ENCODE data around the gene ATP5PB.

GRCh38 chr1:111471012-111471411 lies 21.7 kb downstream of the ATP5PB start:
- no peak for TF ChIP-seq ZFP3 (CRISPR knock-in tag; IDR thresholded peaks at IDR 0.05)
- no peak for TF ChIP-seq BACH2 (CRISPR knock-in tag; IDR thresholded peaks at IDR 0.05; ENCODE audit: borderline replicate concordance)
- no peak for TF ChIP-seq ZNF565 (CRISPR knock-in tag; conservative IDR thresholded peaks at IDR 0.05; ENCODE audit: low read depth)
